Mononuclear cell (primary cell): ENCODE data around the gene PNPO. TPM values are rescaled to one million over a fixed set of nuclear protein-coding genes. Genes with fewer than 3 reads are reported as not detected.
A peak's percentile ranks its signal among the peaks of the same experiment; 100 is the strongest.

Experiments
- H3K27me3 ChIP-seq: 2 replicates; pipeline ENCODE4 v1.6.0; 2011; ENCODE audit warnings: low read length, control low read depth; ENCODE audit not compliant: insufficient read depth
- H3K4me1 ChIP-seq: 2 replicates; pipeline ENCODE4 v1.5.1; 2011; ENCODE audit warnings: mild to moderate bottlenecking, low read length, control low read depth; ENCODE audit not compliant: insufficient read depth
- H3K4me3 ChIP-seq: 2 replicates; pipeline ENCODE4 v1.5.1; 2011; ENCODE audit warnings: mild to moderate bottlenecking, low read length, moderate library complexity
- H3K9me3 ChIP-seq: 2 replicates; pipeline ENCODE4 v1.5.1; 2011; ENCODE audit warnings: low read depth, mild to moderate bottlenecking, control low read depth, low read length
- total RNA-seq: library from RNA; depleted of rRNA; stranded (reverse); fragments of >200 nt; gene quantifications from one replicate; pipeline ENCODE4 v1.2.3, GENCODE V29; 2012

Gene PNPO
- total RNA-seq, 1 donor: 6.6 TPM

DNA sequence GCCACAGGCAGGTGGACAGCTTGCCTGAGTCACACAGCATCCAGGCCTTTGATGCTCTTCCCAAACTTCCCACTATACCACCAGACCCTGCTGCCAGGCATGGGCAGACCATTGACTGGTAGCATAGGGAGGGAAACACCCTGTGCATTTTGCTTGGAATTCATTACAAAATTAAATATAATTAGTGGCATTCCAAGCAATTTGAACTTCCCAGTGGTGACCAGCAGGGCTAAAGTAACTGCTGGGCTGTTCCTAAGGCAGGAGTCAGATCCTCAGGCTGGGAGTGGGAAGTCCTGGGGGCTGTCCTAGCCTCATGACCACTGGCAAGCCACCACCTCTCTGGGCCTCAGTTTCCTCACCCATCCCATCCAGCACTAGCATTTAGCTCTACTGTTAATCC lies 12.5 kb downstream of the PNPO start:
- Histone ChIP-seq H3K4me1 (peaks cover 28% of the 10 kb centered on the region), H3K4me3 (no peak overlapping the region), H3K27me3 (no peaks in the 10 kb centered on the region), H3K9me3 (no peaks in the 10 kb centered on the region)

DNA sequence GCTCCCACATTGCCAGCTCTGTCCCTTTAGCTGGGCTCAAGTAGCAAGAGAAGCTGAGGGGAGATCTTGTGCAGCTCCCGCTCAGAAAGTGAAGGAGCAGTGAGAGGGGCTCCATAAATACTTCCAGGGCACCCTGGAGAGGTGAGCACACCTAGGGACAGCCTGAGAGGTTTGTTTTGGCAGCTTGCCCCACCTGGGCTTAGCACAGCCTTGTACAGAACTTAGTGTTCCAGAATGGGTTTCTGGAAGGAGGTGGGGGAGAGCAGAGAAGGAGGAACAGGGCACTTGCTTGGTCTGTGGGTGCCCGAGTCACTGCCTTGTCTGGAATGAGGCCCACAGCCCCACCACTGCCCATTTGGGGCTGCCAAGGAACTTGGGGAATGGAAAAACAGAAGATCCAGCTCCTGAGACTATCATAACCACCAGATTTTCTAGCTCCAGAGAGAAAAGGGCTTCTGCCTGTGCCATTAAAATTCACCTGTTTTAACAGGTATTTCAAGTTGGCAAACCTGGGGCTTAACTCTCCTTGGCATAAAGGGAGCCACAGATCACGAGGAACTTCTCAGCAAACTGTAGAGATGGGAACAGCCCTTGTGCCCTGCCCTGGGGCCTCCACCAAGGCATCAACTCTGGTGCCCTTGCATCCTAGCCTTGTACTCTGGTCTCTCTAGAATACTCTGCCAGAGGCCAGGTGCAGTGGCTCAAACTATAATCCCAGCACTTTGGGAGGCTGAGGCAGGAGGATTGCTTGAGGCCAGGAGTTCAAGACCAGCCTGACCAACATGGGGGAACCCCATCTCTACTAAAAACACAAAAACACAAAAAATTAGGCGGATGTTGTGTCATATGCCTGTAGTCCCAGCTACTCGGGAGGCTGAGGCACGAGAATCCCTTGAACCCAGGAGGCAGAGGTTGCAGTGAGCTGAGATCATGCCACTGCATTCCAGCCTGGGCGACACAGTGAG lies 14.4 kb downstream of the PNPO start:
- H3K4me3 ChIP-seq: no peak overlapping the region
- H3K27me3 ChIP-seq: no peaks in the 10 kb centered on the region
- no peaks in the 10 kb centered on the region for H3K9me3 ChIP-seq
- H3K4me1 ChIP-seq: peaks cover 12% of the 10 kb centered on the region

DNA sequence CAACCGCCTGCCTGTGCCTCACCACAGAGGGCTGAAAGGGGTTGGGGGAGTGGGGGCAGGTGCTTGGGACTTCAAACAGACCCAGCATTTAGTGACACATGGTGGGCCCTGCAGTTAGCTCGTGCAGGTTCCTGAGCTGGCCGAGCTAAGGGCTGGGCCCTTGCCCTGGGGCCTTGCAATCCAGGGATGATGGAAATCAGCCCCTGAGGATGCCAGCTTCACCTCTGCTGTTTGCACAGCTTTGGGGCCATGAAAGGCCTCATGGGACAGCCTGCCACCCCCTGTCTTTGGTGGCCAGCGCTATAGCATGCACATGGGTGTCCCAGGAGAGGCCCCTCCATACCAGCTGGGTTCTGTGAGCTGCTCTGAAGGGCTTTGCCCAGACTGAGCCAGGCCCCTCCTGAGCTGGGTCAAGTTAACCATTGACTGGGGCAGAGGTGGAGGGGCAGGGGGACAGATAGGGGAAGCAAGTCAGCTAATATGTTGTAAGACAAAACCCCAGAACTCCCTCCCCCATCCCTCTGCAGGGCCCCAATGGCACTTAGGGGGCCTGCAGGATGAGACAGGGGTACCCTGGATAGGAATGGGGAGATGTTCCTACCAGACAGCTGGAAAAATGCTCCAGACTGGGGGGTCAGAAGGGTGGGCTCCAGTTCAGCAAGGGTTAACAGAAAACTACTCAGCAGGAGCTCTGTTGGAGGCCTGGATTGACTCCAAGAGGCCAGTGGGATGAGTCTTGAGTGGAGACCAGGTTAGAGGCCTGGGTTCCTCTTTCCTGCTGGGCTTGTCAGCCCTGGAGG lies 15.6 kb downstream of the PNPO start:
- H3K4me1 ChIP-seq: peaks cover 2% of the 10 kb centered on the region
- H3K4me3 ChIP-seq: no peak overlapping the region
- no peaks in the 10 kb centered on the region for H3K9me3 ChIP-seq
- no peaks in the 10 kb centered on the region for H3K27me3 ChIP-seq

- no peak within 1 kb of the TSS for H3K4me3 ChIP-seq
- no peaks in the 10 kb centered on the region for H3K27me3 ChIP-seq
- H3K4me1 ChIP-seq: no peaks in the 10 kb centered on the region
- no peaks in the 10 kb centered on the region for H3K9me3 ChIP-seq
These were observed 16.5 kb downstream of the PNPO start, which contains the start of gene PRR15L for GRCh38 chr17:47957591-47958490. Gene PRR15L (minus strand): TSS chr17:47957883. CDS start chr17:47953234, 4,649 bp downstream.

- Histone ChIP-seq H3K4me3 (no peak overlapping the region), H3K27me3 (no peaks in the 10 kb centered on the region), H3K9me3 (no peaks in the 10 kb centered on the region), H3K4me1 (no peaks in the 10 kb centered on the region)
These were observed 18.7 kb downstream of the PNPO start for GRCh38 chr17:47959825-47960655.

- no peaks in the 10 kb centered on the region for H3K4me1 ChIP-seq
- no peaks in the 10 kb centered on the region for H3K27me3 ChIP-seq
- H3K4me3 ChIP-seq: no peak overlapping the region
- no peaks in the 10 kb centered on the region for H3K9me3 ChIP-seq
These were observed 20.0 kb downstream of the PNPO start for GRCh38 chr17:47961406-47961805.

DNA sequence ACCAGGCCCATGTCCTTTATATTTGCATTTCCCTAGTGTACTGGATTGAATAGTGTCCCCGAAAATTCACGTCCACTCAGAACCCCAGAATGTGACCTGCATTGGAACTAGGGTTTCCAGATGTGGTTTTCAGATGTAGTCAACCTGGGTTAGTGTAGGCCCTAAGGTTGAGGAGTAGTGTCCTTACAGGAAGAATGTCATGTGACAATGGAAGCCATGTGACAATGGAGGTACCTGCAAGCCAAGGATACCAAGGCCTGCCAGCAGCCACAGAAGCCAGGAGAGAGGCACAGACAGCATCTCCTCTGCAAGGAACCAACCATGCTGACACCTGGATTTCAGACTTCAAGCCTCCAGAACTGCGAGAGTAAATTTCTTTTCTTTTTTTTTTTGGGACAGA lies 21.5 kb downstream of the PNPO start:
- Histone ChIP-seq H3K9me3 (no peaks in the 10 kb centered on the region), H3K4me1 (no peaks in the 10 kb centered on the region), H3K4me3 (no peak overlapping the region), H3K27me3 (no peaks in the 10 kb centered on the region)

- H3K9me3 ChIP-seq: no peaks in the 10 kb centered on the region
These were observed 23.5 kb downstream of the PNPO start for GRCh38 chr17:47964856-47965255.

DNA sequence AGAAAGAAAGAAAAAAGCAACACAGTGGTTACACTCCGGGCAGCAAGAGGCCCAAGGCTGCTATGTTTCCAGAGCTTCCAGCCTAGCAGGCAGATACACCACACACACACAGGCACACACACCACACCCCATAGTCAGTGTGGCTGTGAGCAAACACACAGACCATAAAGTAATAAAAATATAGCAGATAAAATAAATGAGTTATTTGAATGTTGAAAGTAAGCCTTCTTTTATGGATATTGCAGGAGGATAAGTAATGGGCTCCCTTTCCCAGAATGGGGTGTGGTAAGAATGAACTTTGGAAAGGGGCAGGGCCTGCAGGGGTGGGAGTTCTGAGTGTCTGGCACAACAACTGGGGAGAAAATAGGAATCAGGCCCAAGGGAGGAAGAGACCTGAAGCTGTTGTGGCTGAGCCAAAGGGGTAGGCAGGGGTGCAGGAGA lies 24.7 kb downstream of the PNPO start:
- no peaks in the 10 kb centered on the region for H3K9me3 ChIP-seq
- H3K4me1 ChIP-seq: peaks cover 9% of the 10 kb centered on the region
- no peak overlapping the region for H3K4me3 ChIP-seq
- no peaks in the 10 kb centered on the region for H3K27me3 ChIP-seq

More at GRCh38 chr17:47964856-47965255, 23.5 kb downstream of the PNPO start:
- H3K27me3 ChIP-seq: no peaks in the 10 kb centered on the region
- H3K4me1 ChIP-seq: peaks cover 1% of the 10 kb centered on the region
- H3K4me3 ChIP-seq: no peak overlapping the region

- Histone ChIP-seq H3K27me3 (no peaks in the 10 kb centered on the region), H3K4me1 (peaks cover 26% of the 10 kb centered on the region), H3K4me3 (no peak overlapping the region), H3K9me3 (no peaks in the 10 kb centered on the region)
These were observed 26.4 kb downstream of the PNPO start for GRCh38 chr17:47967607-47968252.

- H3K9me3 ChIP-seq: no peaks in the 10 kb centered on the region
- H3K4me1 ChIP-seq: peaks cover 30% of the 10 kb centered on the region
- no peak overlapping the region for H3K4me3 ChIP-seq
- H3K27me3 ChIP-seq: no peaks in the 10 kb centered on the region
These were observed 27.5 kb downstream of the PNPO start for GRCh38 chr17:47968836-47969235.

DNA sequence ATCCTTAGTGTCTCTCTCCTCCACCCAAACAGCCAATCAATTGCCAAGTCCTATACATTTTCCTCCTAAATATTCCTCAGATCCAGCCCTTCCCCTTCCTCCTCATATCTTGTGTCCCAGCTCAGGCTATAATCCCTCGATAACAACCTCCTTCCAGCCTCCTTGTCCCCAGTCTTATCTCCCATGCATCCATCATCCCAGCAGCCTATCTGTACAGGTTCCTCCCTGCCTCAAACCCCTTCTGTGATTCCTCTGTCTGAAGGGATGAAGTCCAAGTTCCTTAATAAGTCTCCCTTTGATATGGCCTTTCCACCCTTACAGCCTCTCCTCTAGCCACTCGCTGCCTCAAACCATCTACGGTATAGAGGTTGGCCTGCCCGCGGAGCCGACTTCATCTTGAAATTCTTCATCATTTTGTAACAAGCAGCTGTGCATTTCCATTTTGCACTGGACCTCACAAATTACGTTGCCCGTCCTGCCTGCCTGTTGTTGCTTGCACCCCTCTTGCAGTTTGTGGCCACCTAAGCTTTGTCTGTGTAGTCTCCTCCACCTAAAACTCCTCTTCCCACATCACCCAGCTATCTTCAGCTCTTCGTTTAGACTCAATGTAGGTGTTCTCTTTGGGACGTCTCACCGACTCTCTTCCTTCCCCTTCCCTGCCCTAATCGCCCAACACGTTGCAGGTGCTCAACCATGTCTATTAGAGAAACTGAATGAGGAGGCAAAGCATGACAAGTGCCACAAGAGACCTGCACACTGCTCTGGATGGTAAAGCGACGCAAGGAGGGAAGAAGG lies 28.8 kb downstream of the PNPO start:
- no peaks in the 10 kb centered on the region for H3K27me3 ChIP-seq
- peak overlapping the region; percentile 94 for H3K4me3 ChIP-seq
- peaks cover 30% of the 10 kb centered on the region for H3K4me1 ChIP-seq
- H3K9me3 ChIP-seq: no peaks in the 10 kb centered on the region
